ENCODE data around the gene CAB39. TPM values are rescaled to one million over a fixed set of nuclear protein-coding genes. Genes with fewer than 3 reads are reported as not detected.

The CAB39 gene
- total RNA-seq, 1 donor from 2014 or later = 62.9 TPM

DNA sequence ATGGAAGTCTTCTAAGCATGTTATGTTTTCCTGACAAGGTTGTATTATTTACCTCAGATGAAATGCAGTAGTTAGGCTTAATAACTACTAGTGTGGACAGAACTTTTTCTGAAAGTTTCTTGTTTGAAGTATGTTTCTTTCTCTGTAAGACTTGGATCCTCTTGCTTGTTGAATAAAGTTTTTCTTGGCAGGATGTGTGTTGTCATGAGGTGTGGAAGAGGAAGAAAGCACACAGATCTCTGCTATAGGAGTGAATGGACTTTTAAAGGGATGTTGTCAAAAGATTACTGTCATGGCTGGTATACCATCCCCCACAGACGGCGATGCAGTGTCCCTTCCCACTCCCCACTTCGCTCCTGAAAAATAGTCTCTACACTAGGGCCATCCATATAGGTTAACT, 2.6 kb downstream of the CAB39 start:
- DNase-seq (ENCODE audit: low spot score in 2 of 2) = no peak
- Histone ChIP-seq H3K4me1 (peaks cover 25 to 44% of the 10 kb centered on the region in 2 donors), H3K36me3 (no peaks in the 10 kb centered on the region), H3K27ac (peak overlapping the region; percentile 24 to 99), H3K4me3 (peak overlapping the region in 1 of 2 donors; percentile 99), H3K9me3 (no peaks in the 10 kb centered on the region), H3K27me3 (no peaks in the 10 kb centered on the region)
- TF ChIP-seq, protein P1, sequence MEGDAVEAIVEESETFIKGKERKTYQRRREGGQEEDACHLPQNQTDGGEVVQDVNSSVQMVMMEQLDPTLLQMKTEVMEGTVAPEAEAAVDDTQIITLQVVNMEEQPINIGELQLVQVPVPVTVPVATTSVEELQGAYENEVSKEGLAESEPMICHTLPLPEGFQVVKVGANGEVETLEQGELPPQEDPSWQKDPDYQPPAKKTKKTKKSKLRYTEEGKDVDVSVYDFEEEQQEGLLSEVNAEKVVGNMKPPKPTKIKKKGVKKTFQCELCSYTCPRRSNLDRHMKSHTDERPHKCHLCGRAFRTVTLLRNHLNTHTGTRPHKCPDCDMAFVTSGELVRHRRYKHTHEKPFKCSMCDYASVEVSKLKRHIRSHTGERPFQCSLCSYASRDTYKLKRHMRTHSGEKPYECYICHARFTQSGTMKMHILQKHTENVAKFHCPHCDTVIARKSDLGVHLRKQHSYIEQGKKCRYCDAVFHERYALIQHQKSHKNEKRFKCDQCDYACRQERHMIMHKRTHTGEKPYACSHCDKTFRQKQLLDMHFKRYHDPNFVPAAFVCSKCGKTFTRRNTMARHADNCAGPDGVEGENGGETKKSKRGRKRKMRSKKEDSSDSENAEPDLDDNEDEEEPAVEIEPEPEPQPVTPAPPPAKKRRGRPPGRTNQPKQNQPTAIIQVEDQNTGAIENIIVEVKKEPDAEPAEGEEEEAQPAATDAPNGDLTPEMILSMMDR (IDR thresholded peaks at IDR 0.05) = no peak
- intact Hi-C loops (cut with DNase I) = no loop called here

DNA sequence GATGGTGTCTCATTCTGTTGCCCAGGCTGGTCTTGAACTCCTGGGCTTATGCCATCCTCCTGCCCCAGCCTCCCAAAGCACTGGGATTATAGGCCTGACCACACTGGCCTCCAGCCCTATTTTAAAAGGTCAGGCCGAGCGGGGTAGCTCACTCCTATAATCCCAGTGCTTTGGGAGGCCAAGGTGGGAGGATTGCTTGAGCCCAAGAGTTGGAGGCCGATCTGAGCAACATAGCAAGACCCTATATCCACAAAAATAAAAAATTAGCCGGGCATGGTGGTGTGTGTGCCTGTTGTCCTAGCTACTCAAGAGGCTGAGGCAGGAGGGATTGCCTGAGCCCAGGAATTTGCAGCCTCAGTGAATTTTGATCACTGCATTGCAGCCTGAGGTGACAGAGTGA, 3.9 kb downstream of the CAB39 start:
- Histone ChIP-seq H3K4me3 (no peak overlapping the region), H3K27ac (peak overlapping the region in 1 of 2 donors; percentile 99), H3K36me3 (peaks cover 0 to 7% of the 10 kb centered on the region in 2 donors), H3K27me3 (no peaks in the 10 kb centered on the region), H3K4me1 (peaks cover 25 to 51% of the 10 kb centered on the region in 2 donors), H3K9me3 (no peaks in the 10 kb centered on the region)
- intact Hi-C loops (cut with DNase I) = no loop called here
- DNase-seq (ENCODE audit: low spot score in 2 of 2) = no peak
- TF ChIP-seq, protein P1 (IDR thresholded peaks at IDR 0.05) = no peak

DNA sequence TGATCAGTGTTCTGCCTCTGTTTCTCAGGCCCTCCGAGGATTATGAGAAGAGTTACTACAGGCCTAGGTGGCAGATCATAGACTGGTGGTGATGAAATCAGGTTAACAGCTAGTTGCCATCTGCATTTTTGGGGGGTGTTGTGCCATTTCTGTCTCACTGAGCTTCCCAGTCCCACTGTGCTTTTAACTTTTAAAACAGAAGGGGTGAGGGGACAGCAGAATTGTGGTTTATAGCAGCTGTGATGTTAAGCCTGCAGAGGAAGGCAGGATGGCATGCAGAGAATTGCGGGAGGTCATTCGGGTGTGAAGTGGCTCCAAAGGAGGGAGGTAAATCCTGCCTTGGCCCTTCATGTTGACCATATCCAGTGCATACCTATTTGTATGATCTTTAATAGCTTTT, 5.0 kb downstream of the CAB39 start:
- intact Hi-C loops (cut with DNase I) = no loop called here
- Histone ChIP-seq H3K36me3 (peaks cover 0 to 7% of the 10 kb centered on the region in 2 donors), H3K27ac (peak overlapping the region in 1 of 2 donors; percentile 32), H3K4me1 (peaks cover 25 to 57% of the 10 kb centered on the region in 2 donors), H3K27me3 (no peaks in the 10 kb centered on the region), H3K9me3 (no peaks in the 10 kb centered on the region), H3K4me3 (no peak overlapping the region)
- TF ChIP-seq, protein P1 (IDR thresholded peaks at IDR 0.05) = no peak
- DNase-seq (ENCODE audit: low spot score in 2 of 2) = no peak

DNA sequence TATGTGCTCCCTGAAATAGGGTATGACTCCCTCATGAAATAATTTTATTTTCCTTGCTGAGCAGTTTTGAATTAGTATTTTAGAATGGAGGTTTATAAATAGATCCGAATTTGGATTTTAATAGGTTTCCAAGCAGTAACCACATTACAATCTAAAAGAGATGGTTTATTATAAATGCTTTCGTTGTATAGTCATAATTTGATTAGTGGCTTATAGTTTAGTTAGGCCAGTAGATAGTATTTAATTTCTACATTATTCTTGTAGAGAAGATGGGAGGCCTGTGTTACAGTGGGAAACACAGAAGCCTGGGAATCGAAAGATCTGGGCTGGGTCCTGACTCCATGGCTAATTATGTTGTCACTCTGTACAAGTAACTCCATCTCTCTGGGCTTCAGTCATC, 6.7 kb downstream of the CAB39 start:
- Histone ChIP-seq H3K27ac (peak overlapping the region in 1 of 2 donors; percentile 69), H3K4me1 (peaks cover 30 to 63% of the 10 kb centered on the region in 2 donors), H3K4me3 (no peak overlapping the region), H3K36me3 (peaks cover 0 to 7% of the 10 kb centered on the region in 2 donors), H3K27me3 (no peaks in the 10 kb centered on the region), H3K9me3 (no peaks in the 10 kb centered on the region)
- no peak for DNase-seq (ENCODE audit: low spot score in 2 of 2)
- intact Hi-C loops (cut with DNase I) = no loop called here
- TF ChIP-seq, protein P1 (IDR thresholded peaks at IDR 0.05) = no peak

DNA sequence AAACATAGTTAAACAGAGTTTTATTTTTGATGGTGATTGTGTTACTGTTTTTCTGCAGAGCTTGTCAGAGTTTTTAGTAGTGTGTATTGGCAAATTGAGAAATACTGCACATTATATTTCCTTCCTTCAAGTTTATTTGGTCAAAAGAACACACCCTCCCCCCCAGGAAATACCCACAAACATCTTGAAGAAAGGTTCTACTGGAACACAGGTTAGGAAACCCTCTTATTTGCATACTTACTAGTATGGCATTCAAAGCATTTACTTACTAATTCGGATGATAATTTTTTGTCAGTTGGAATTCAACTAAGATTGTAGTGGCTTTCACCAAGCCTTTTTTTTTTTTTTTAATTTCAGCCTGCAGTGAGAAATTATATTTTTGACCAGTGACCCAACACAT, 9.1 kb downstream of the CAB39 start:
- no peak for DNase-seq (ENCODE audit: low spot score in 2 of 2)
- Histone ChIP-seq H3K36me3 (peaks cover 0 to 15% of the 10 kb centered on the region in 2 donors), H3K27me3 (no peaks in the 10 kb centered on the region), H3K4me3 (no peak overlapping the region), H3K9me3 (no peaks in the 10 kb centered on the region), H3K27ac (no peak overlapping the region), H3K4me1 (peaks cover 20 to 46% of the 10 kb centered on the region in 2 donors)
- TF ChIP-seq, protein P1 (IDR thresholded peaks at IDR 0.05) = no peak
- intact Hi-C loops (cut with DNase I) = no loop called here

All from ascending aorta (tissue), 2 donors.